ENCODE measurements around the gene GDF7.
"Not testable (repeated sequence)": the region's sequence is repeated elsewhere in the genome, so short reads cannot be mapped to it uniquely, and the experiment has no call there.

The GDF7 gene

DNA sequence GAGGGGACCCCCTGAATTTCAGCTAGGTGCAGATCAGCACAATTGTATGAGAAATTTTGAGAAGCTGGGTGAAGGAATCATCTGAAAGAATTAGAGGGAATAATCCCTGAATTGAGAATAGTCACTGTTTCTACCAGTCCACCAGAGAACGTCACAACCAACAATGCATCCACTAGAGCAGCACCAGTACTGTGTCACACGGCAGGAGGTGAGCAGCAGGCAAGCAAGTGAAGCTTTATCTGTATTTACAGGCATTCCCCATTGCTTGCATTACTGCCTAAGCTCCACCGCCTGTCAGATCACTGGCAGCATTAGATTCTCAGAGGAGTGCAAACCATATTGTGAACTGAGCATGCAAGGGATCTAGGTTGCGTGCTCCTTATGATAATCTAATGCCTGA, 40.7 kb downstream of the GDF7 start:
- DNase-seq, result no peak

DNA sequence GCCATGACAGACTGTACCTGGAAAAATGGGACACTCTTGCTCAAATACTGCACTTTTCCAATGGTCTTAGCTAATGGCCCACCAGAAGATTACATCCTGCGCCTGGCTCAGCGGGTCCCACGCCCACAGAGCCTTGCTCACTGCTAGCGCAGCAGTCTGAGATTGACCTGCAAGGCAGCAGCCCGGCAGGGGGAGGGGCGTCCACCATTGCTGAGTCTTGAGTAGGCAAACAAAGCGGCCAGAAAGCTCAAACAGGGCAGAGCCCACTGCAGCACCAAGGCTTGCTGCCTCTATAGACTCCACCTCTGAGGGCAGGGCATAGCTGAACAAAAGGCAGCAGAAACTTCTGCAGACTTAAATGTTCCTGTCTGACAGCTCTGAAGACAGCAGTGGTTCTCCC, 44.7 kb downstream of the GDF7 start:
- not testable (repeated sequence) for DNase-seq

DNA sequence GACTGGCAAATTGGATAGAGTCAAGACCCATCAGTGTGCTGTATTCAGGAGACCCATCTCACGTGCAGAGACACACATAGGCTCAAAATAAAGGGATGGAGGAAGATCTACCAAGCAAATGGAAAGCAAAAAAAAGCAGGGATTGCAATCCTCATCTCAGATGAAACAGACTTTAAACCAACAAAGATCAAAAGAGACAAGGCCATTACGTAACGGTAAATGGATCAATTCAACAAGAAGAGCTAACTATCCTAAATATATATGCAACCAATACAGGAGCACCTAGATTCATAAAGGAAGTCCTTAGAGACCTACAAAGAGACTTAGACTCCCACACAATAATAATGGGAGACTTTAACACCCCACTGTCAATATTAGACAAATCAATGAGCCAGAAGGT, 46.6 kb downstream of the GDF7 start:
- not testable (repeated sequence) for DNase-seq

DNA sequence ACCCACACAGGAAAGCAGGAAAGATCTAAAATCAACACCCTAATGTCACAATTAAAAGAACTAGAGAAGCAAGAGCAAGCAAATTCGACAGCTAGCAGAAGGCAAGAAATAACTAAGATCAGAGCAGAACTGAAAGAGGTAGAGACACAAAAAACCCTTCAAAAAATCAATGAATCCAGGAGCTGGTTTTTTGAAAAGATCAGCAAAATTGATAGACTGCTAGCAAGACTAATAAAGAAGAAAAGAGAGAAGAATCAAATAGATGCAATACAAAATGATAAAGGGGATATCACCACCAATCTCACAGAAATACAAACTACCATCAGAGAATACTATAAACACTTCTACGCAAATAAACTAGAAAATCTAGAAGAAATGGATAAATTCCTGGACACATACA, 47.5 kb downstream of the GDF7 start:
- not testable (repeated sequence) for DNase-seq

DNA sequence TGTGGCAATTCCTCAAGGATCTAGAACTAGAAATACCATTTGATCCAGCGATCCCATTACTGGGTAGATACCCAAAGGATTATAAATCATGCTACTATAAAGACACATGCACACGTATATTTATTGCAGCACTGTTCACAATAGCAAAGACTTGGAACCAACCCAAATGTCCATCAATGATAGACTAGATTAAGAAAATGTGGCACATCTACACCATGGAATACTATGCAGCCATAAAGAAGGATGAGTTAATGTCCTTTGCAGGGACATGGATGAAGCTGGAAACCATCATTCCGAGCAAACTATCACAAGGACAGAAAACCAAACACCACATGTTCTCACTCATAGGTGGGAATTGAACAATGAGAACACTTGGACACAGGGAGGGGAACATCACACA, 49.2 kb downstream of the GDF7 start:
- not testable (repeated sequence) for DNase-seq

DNA sequence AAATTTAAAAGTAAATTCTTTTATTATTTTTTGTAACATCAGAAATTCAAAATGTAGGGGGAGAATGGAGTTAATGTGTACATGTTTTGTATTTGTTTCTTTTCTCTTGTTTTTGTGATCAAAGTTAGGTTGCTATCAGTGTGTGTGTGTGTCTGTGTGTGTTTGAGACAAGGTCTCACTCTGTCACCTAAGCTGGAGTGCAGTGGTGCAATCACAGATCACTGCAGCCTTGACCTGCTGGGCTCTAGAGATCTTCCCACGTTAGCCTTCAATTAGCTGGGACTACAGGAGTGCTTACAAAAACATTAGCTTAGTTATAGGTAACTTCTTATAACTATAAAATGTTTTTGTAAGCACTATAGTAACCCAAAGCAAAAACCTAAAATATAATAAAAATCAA, 50.7 kb downstream of the GDF7 start:
- DNase-seq, result no peak

DNA sequence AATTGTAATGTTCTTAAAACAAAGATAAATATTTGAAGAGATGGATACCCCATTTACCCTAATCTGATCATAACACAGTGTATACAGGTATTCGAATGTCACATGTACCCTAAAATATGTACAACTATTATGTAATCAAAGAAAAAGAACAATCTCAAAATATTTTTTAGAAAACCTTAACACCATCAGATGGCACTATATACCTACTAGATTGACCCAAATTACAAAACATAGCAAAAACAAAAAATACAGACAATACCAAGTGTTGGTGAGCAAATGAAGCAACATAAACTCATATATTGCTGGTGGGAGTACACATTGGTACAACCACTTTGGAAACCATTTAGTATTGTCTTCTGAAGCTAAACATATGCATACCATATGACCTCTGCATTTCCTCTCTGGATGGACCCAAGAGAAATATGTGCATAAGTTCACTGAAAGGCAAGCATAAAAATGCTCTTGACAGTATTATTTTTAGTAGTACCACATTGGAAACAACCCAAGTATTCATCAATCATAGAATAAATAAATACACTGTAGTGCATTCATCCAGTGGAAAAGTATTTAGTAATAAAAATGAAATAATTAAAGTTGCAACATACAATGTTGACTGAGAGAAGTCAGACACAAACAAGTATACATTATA, 55.8 kb downstream of the GDF7 start:
- no peak for DNase-seq

DNA sequence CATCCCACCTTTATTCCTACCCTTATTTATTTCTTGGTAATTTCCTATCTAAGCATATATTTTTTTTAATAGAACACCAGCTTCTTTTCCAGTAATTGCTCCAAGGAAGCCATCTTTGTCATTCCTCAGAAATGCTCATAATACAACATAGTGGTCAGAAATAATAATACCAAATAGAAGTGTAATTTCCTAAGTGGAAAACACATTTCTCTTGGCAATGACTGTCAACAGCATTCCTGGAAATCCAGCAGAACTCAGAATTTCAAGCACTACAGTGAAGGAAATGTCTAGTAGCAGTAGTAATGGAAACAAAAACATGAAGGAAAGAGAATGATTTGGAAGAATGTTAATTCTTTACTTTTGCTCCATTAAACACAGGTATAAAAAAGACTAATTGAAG, 56.6 kb downstream of the GDF7 start:
- DNase-seq, result no peak

DNA sequence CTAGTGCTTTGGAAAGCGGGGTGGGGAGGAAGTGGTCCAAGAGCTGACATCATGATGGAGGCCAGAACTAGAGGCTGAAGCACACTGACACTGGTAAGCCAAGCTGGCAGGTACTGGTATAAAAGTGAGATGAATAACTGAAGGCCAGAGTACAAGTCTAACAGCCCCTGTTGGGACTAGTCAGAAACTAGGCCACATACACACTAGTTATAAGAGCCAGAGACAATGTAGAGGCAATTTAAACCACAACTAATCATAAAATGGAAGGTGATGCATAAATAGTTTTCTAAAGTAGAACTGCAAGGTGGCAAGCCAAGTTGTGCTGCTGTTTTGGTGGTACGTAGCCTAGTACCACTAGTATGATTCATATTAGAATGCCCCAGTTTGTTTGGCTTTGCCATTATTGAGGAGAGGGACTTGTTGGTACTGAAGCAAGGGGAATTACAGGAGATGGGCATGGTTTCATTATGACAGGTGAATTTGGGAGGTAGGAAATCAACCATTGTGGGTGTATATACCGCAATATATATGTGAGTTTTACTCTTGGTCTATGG, 57.6 kb downstream of the GDF7 start:
- DNase-seq, result no peak

DNA sequence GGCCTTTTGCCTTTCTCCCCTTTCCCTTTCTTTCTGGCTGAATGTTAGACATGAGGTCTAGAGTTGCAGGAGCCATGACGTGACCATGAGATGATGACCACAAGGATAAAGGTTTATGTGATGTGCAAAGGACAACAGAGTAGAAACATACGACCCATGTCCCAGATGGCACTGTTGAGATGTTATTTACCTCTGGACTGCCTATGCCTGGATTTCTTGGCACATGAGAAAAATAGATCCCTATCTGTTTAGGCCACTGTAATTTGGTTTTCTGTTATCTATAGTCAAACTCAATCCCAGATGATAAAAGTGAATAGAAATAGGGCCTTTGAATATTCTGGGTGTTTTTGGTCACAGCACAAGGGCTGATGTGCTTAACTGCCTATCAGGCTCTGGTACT, 58.8 kb downstream of the GDF7 start:
- no peak for DNase-seq

DNA sequence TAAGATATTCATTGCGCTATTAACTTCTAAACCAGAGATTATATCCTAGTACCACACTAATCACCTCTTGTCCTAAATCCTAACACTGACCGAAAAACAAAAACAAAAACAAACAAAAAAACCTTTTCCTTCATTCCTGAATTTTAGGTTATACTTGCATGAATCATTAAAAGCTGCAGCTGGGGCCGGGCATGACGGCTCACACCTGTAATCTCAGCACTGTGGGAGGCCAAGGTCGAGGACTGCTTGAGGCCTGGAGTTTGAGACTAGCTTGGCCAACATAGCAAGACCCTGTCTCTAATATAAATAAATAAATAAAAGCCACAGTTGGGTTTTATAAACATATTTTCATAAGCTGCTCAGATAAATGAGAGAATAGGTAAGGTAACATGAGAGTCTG, 60.0 kb downstream of the GDF7 start:
- no peak for DNase-seq

DNA sequence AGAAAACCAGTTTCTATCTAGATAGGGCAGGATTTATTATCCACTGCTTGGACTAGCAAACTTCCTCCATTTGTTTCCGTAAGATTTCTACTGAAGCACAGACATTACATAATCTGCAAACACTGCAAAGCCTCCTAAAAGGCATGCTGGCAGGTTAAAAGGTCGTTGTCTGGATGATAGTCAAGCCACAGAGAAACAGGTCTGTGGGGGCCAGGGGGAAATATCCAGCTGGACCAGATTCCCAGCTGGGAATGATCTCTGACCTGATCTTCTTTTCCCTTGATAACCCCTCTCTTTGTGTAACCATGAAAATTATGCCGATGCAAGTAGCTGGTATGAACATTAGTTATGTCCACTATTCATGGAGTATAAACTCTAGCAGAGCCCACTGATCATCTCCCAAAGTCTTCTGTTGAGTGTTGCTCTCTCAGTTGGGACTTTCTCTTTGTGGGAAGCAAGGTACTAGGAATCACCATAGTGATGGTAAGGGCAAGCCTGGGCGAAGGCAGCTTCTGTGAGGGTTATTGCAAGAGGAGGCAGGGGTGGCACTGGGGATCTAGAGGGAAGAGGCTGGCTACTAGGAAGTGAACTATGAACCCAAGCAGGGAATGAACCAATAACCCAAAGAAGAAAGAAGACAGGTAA, 61.3 kb downstream of the GDF7 start:
- DNase-seq, result no peak

Measured in stimulated activated CD4-positive, alpha-beta T cell treated with anti-CD3 and anti-CD28 coated beads, Interleukin-4, amount 100 ng/mL, for 4 hours (primary cell).